Left ventricle myocardium inferior (tissue), 1 donor: ENCODE results near the gene PHACTR4. TPM values are rescaled to one million over a fixed set of nuclear protein-coding genes. Genes with fewer than 3 reads are reported as not detected.
"Not testable (repeated sequence)": the region's sequence is repeated elsewhere in the genome, so short reads cannot be mapped to it uniquely, and the experiment has no call there.

Experiments used
- DNase-seq: peaks from one replicate; pipeline ENCODE4 v3.0.0-alpha.2; 2020
- H3K27ac ChIP-seq: fragments of 200-600 bp; replicated peaks from 2 replicates; pipeline ENCODE4 v1.8.0; 2021
- H3K27me3 ChIP-seq: fragments of 200-600 bp; 2 replicates; pipeline ENCODE4 v1.8.0; 2021; ENCODE audit warnings: low read depth
- H3K36me3 ChIP-seq: fragments of 200-600 bp; 2 replicates; pipeline ENCODE4 v1.8.0; 2021
- H3K4me1 ChIP-seq: fragments of 200-600 bp; 2 replicates; pipeline ENCODE4 v1.8.0; 2021
- H3K4me3 ChIP-seq: fragments of 200-600 bp; 2 replicates; pipeline ENCODE4 v1.8.0; 2021; ENCODE audit warnings: mild to moderate bottlenecking, moderate library complexity
- H3K9me3 ChIP-seq: fragments of 200-600 bp; replicated peaks from 2 replicates; pipeline ENCODE4 v1.8.0; 2021
- CTCF ChIP-seq: fragments of 200-600 bp; IDR thresholded peaks from 2 replicates; pipeline ENCODE4 v1.8.0; 2021; ENCODE audit warnings: antibody characterized with exemption, mild to moderate bottlenecking, borderline replicate concordance
- intact Hi-C: fragments of 100-400 bp; cut with micrococcal nuclease; formaldehyde crosslinking; loops from one replicate; pipeline ENCODE4 v1.11.0; 2022
- total RNA-seq: library from RNA; stranded (reverse); fragmentation: NEBNext Ultra II Directional; extraction: Animal tissue kit (Norgen Biotek cat#: 25700); gene quantifications from one replicate; pipeline ENCODE4 v1.2.1, GENCODE V29; 2021
- donor health status: DM: no; HTN: yes; CAD: no; lungs with severe emphysema.

PHACTR4 gene
- total RNA-seq, 1 donor from 2014 or later, result 13.6 TPM

DNA sequence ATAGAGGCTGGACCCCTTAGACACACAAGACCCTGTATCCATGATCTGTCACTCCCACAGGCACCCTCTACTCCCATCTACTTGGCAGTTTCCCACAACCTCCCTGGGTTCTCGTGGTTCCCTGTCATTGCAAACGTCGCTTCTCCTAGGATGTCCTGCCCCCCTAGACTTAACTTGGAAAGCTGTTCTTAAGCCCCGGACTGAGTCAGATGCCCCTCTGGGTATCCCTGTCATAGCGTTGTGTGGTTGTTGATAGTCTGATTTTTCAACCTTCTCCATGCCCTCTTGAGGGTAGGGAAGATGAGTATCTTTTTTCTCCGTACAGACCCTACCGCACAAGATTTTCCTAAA, 148.1 kb downstream of the PHACTR4 start:
- Histone ChIP-seq H3K27me3 (no peaks in the 10 kb centered on the region), H3K27ac (peak overlapping the region; percentile 92), H3K9me3 (no peaks in the 10 kb centered on the region), H3K4me3 (peak overlapping the region; percentile 77), H3K4me1 (peaks cover 16% of the 10 kb centered on the region), H3K36me3 (peaks cover 27% of the 10 kb centered on the region)
- no peak for TF ChIP-seq CTCF
- intact Hi-C loops, result no loop called here
- DNase-seq, result no peak

GRCh38 chr1:28518000-28518744, 148.6 kb downstream of the PHACTR4 start:
- intact Hi-C loops, result no loop called here
- peak overlapping the region; percentile 92 for H3K27ac ChIP-seq
- no peaks in the 10 kb centered on the region for H3K27me3 ChIP-seq
- H3K9me3 ChIP-seq, result no peaks in the 10 kb centered on the region
- DNase-seq, result peak; percentile 90
- H3K4me3 ChIP-seq, result peak overlapping the region; percentile 77
- peaks cover 16% of the 10 kb centered on the region for H3K4me1 ChIP-seq
- peaks cover 21% of the 10 kb centered on the region for H3K36me3 ChIP-seq
- peak; percentile 99 for TF ChIP-seq CTCF

DNA sequence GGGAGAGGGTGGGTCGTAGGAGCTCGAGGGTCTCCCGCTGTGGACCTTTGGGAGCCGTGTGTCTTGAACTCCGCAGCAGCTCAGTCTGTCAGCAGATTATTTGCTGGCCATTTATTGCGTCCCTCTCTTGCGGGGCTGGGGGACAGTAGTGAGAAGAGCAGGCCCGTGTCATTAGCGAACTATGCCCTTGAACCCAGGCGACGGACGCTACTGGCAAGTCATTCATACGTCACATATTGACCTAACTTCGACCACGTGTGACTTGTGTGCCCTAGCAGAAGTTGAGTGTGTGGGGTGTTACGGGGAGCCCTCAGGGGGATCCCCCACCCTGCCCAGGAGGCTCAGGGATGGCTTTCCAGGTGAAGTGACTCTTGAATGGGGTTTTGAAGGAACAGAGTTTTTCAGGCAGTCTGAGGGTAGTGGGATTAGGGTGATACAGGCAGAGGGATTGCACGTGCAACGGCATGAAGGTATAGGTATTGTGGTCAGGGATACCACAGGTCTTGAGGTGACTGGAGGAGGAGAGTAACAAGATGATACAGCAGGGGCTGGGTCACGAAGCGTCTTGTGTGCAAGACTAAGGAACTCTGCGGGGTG, 149.3 kb downstream of the PHACTR4 start:
- peak overlapping the region; percentile 92 for H3K27ac ChIP-seq

GRCh38 chr1:28519946-28520725, 150.6 kb downstream of the PHACTR4 start:
- no peaks in the 10 kb centered on the region for H3K9me3 ChIP-seq
- H3K27ac ChIP-seq, result no peak overlapping the region
- peaks cover 16% of the 10 kb centered on the region for H3K4me1 ChIP-seq
- H3K4me3 ChIP-seq, result no peak overlapping the region
- TF ChIP-seq CTCF, result no peak
- H3K27me3 ChIP-seq, result no peaks in the 10 kb centered on the region
- DNase-seq, result no peak
- intact Hi-C loops, result loop anchor here (2.0 kb wide), 1 partner anchor 83 kb away; no protein-coding TSS in a partner anchor
- peaks cover 2% of the 10 kb centered on the region for H3K36me3 ChIP-seq

More for the DNA sequence above, 149.3 kb downstream of the PHACTR4 start:
- H3K36me3 ChIP-seq, result peaks cover 15% of the 10 kb centered on the region
- no peaks in the 10 kb centered on the region for H3K9me3 ChIP-seq
- DNase-seq, result no peak
- intact Hi-C loops, result no loop called here
- peak overlapping the region; percentile 77 for H3K4me3 ChIP-seq
- peaks cover 16% of the 10 kb centered on the region for H3K4me1 ChIP-seq
- TF ChIP-seq CTCF, result no peak
- H3K27me3 ChIP-seq, result no peaks in the 10 kb centered on the region

DNA sequence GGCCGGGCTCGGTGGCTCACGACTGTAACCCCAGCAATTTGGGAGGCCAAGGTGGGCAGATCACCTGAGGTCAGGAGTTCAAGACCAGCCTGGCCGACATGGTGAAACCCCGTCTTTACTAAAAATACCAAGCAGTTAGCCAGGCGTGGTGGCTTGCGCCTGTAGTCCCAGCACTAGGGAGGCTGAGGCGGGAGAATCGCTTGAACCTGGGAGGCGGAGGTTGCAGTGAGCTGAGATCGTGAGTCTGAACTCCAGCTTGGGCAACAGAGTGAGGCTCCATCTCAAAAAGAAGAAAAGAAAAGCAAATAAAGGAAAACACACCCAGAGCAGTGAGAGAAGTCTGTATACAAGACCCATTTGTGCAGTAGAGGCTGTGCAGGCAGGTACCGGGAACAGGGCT, 151.3 kb downstream of the PHACTR4 start:
- H3K27me3 ChIP-seq, H3K27ac ChIP-seq, H3K4me3 ChIP-seq, H3K9me3 ChIP-seq, DNase-seq, H3K36me3 ChIP-seq: not testable (repeated sequence)
- intact Hi-C loops, result loop anchor here (2.0 kb wide), 1 partner anchor 82 kb away; no protein-coding TSS in a partner anchor
- peaks cover 16% of the 10 kb centered on the region for H3K4me1 ChIP-seq
